HG03565 (cell line): Measurements from ENCODE around the gene PTPRN2.
"Not testable (repeated sequence)": the region's sequence is repeated elsewhere in the genome, so short reads cannot be mapped to it uniquely, and the experiment has no call there.

Experiments used
- ATAC-seq: cut with Tn5 transposase; IDR thresholded peaks from one replicate; pipeline ENCODE4 v1.9.1; 2021; ENCODE audit warnings: mild to moderate bottlenecking, moderate library complexity; ENCODE audit not compliant: unreplicated experiment

Gene PTPRN2

GRCh38 chr7:158473221-158473620 lies 114.4 kb downstream of the PTPRN2 start:
- no peak for ATAC-seq

GRCh38 chr7:158472596-158472995 lies 115.0 kb downstream of the PTPRN2 start:
- no peak for ATAC-seq

- no peak for ATAC-seq
Observed at GRCh38 chr7:158471716-158472115, 115.9 kb downstream of the PTPRN2 start.

GRCh38 chr7:158470336-158470735 lies 117.3 kb downstream of the PTPRN2 start:
- ATAC-seq = no peak

- ATAC-seq = no peak
Observed at GRCh38 chr7:158469396-158470051, 118.1 kb downstream of the PTPRN2 start.

GRCh38 chr7:158468700-158469296 lies 118.8 kb downstream of the PTPRN2 start:
- no peak for ATAC-seq

GRCh38 chr7:158468181-158468580 lies 119.4 kb downstream of the PTPRN2 start:
- no peak for ATAC-seq

GRCh38 chr7:158467562-158467961 lies 120.1 kb downstream of the PTPRN2 start:
- ATAC-seq = no peak

- no peak for ATAC-seq
Observed at GRCh38 chr7:158463317-158463716, 124.3 kb downstream of the PTPRN2 start.

GRCh38 chr7:158461824-158462223 lies 125.8 kb downstream of the PTPRN2 start:
- no peak for ATAC-seq

GRCh38 chr7:158460665-158461064 lies 127.0 kb downstream of the PTPRN2 start:
- no peak for ATAC-seq

GRCh38 chr7:158458716-158459282 lies 128.8 kb downstream of the PTPRN2 start:
- ATAC-seq = no peak

GRCh38 chr7:158458096-158458495 lies 129.5 kb downstream of the PTPRN2 start:
- ATAC-seq = no peak

- ATAC-seq = not testable (repeated sequence)
Observed at GRCh38 chr7:158457586-158457985, 130.0 kb downstream of the PTPRN2 start.

- ATAC-seq = no peak
Observed at GRCh38 chr7:158454631-158455030, 133.0 kb downstream of the PTPRN2 start.

GRCh38 chr7:158453663-158454062 lies 134.0 kb downstream of the PTPRN2 start:
- no peak for ATAC-seq

- no peak for ATAC-seq
Observed at GRCh38 chr7:158452331-158452730, 135.3 kb downstream of the PTPRN2 start.

GRCh38 chr7:158450476-158451124 lies 137.0 kb downstream of the PTPRN2 start:
- no peak for ATAC-seq

GRCh38 chr7:158449942-158450341 lies 137.7 kb downstream of the PTPRN2 start:
- no peak for ATAC-seq

GRCh38 chr7:158449266-158449665 lies 138.4 kb downstream of the PTPRN2 start:
- no peak for ATAC-seq

GRCh38 chr7:158448430-158449100 lies 139.1 kb downstream of the PTPRN2 start:
- ATAC-seq = no peak
